HG03108 (cell line): ENCODE data around the gene STK39.

Experiments
- ATAC-seq: cut with Tn5 transposase; IDR thresholded peaks from one replicate; pipeline ENCODE4 v1.9.1; 2021; ENCODE audit warnings: moderate library complexity; ENCODE audit not compliant: unreplicated experiment

STK39 gene

GRCh38 chr2:167964650-167965413 lies 282.6 kb downstream of the STK39 start:
- no peak for ATAC-seq

- no peak for ATAC-seq
Observed at GRCh38 chr2:167963899-167964649, 283.3 kb downstream of the STK39 start.

GRCh38 chr2:167962436-167963226 lies 284.8 kb downstream of the STK39 start:
- no peak for ATAC-seq

- ATAC-seq, result no peak
Observed at GRCh38 chr2:167961536-167962048, 285.8 kb downstream of the STK39 start.

GRCh38 chr2:167960089-167960747 lies 287.2 kb downstream of the STK39 start:
- ATAC-seq, result no peak

GRCh38 chr2:167957662-167958061 lies 289.7 kb downstream of the STK39 start:
- no peak for ATAC-seq

GRCh38 chr2:167955264-167955906 lies 292.0 kb downstream of the STK39 start:
- no peak for ATAC-seq

GRCh38 chr2:167954495-167954894 lies 292.9 kb downstream of the STK39 start:
- no peak for ATAC-seq

- ATAC-seq, result no peak
Observed at GRCh38 chr2:167953776-167954175, 293.6 kb downstream of the STK39 start.

GRCh38 chr2:167950571-167950970 lies 296.8 kb downstream of the STK39 start:
- no peak for ATAC-seq

- no peak for ATAC-seq
Observed at GRCh38 chr2:167946441-167946841, 301.0 kb downstream of the STK39 start.

- no peak for ATAC-seq
Observed at GRCh38 chr2:167945660-167946368, 301.6 kb downstream of the STK39 start.

- ATAC-seq, result no peak
Observed at GRCh38 chr2:167944825-167945659, 302.4 kb downstream of the STK39 start.

GRCh38 chr2:167943897-167944296 lies 303.5 kb downstream of the STK39 start:
- ATAC-seq, result no peak

- no peak for ATAC-seq
Observed at GRCh38 chr2:167943368-167943767, 304.0 kb downstream of the STK39 start.

- ATAC-seq, result no peak
Observed at GRCh38 chr2:167942366-167943081, 304.9 kb downstream of the STK39 start.

- no peak for ATAC-seq
Observed at GRCh38 chr2:167941604-167942003, 305.8 kb downstream of the STK39 start.
